Inferior parietal cortex (tissue), 1 donor: ENCODE results near the gene LRTM2.

Experiments used
- DNase-seq: peaks from one replicate; pipeline ENCODE4 v3.0.0-alpha.2; 2016; ENCODE audit errors: extremely low spot score

The LRTM2 gene

GRCh38 chr12:1842183-1842904 is 22.0 kb downstream of the LRTM2 start:
- no peak for DNase-seq

GRCh38 chr12:1842905-1843640 is 22.7 kb downstream of the LRTM2 start:
- DNase-seq: no peak

GRCh38 chr12:1843641-1844005 is 23.3 kb downstream of the LRTM2 start:
- DNase-seq: no peak

- no peak for DNase-seq
These were observed 23.9 kb downstream of the LRTM2 start for GRCh38 chr12:1844223-1844622.

GRCh38 chr12:1844661-1845409 is 24.5 kb downstream of the LRTM2 start:
- DNase-seq: no peak

GRCh38 chr12:1845427-1845826 is 25.1 kb downstream of the LRTM2 start:
- no peak for DNase-seq

- DNase-seq: no peak
These were observed 25.5 kb downstream of the LRTM2 start for GRCh38 chr12:1845886-1846285.

- no peak for DNase-seq
These were observed 26.3 kb downstream of the LRTM2 start for GRCh38 chr12:1846421-1847405.

- no peak for DNase-seq
These were observed 27.0 kb downstream of the LRTM2 start for GRCh38 chr12:1847411-1847810.

- no peak for DNase-seq
These were observed 27.8 kb downstream of the LRTM2 start for GRCh38 chr12:1848146-1848545.

- DNase-seq: no peak
These were observed 28.4 kb downstream of the LRTM2 start for GRCh38 chr12:1848745-1849144.

- peak; percentile 65 for DNase-seq
These were observed 30.9 kb downstream of the LRTM2 start for GRCh38 chr12:1851151-1851701.

- DNase-seq: no peak
These were observed 31.7 kb downstream of the LRTM2 start for GRCh38 chr12:1852076-1852475.

- DNase-seq: no peak
These were observed 33.4 kb downstream of the LRTM2 start for GRCh38 chr12:1853716-1854115.

- no peak for DNase-seq
These were observed 34.9 kb downstream of the LRTM2 start for GRCh38 chr12:1855241-1855640.

- DNase-seq: no peak
These were observed 36.7 kb downstream of the LRTM2 start for GRCh38 chr12:1857086-1857485.

- DNase-seq: no peak
These were observed 37.5 kb downstream of the LRTM2 start for GRCh38 chr12:1857821-1858220.

- DNase-seq: no peak
These were observed 38.1 kb downstream of the LRTM2 start for GRCh38 chr12:1858456-1858855.

- DNase-seq: no peak
These were observed 39.3 kb downstream of the LRTM2 start for GRCh38 chr12:1859643-1860042.

GRCh38 chr12:1862973-1863372 is 42.6 kb downstream of the LRTM2 start:
- no peak for DNase-seq

- no peak for DNase-seq
These were observed 43.5 kb downstream of the LRTM2 start for GRCh38 chr12:1863823-1864222.
